GM19240 (cell line): Measurements from ENCODE around the gene HSBP1L1.

ENCODE experiments used
- DNase-seq: peaks from one replicate; pipeline ENCODE4 v3.0.0; 2011; ENCODE audit warnings: low spot score; ENCODE audit not compliant: insufficient read length

Gene HSBP1L1

DNA sequence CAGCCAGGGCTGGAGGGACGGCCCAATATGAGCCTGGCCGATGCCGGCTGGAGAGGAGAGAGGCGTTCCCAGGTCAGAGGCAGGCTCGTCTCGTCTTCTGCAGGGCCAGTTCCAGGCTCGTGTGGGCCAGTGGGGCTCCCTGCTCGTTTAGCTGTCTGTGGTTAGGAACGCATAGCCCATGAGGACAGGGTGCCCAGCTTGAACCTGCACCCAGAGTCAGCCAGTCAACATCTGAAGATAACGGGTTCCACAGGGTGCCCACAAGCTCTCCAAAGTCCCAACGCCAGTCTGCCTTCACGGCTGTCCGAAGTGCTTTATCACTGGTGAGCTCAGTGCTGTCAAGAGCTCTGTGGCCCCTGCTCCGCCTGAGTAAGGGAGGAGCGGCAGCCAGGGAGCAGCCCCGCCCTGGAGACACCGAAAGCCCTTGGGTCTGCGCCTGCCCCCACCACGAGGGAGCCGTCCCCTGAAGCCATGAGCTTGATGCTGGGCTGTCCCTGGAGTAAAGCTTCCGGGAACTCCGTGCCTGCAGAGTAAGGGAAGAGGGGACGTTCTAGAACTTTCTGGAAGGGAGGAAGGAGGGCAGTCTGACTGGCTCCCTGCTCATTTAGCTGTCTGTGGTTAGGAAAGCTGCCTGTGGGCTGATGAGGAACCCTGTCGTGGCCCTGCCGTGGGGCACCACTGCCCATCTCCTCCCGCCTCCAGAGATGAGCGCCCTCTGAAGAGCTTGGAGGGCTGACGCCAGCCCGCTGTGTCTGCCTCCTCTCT, 2.7 kb upstream of the HSBP1L1 start:
- DNase-seq: no peak

GRCh38 chr18:79962311-79962710, 2.1 kb upstream of the HSBP1L1 start:
- no peak for DNase-seq

- DNase-seq: no peak
Observed at GRCh38 chr18:79962835-79963657, 1.4 kb upstream of the HSBP1L1 start.

DNA sequence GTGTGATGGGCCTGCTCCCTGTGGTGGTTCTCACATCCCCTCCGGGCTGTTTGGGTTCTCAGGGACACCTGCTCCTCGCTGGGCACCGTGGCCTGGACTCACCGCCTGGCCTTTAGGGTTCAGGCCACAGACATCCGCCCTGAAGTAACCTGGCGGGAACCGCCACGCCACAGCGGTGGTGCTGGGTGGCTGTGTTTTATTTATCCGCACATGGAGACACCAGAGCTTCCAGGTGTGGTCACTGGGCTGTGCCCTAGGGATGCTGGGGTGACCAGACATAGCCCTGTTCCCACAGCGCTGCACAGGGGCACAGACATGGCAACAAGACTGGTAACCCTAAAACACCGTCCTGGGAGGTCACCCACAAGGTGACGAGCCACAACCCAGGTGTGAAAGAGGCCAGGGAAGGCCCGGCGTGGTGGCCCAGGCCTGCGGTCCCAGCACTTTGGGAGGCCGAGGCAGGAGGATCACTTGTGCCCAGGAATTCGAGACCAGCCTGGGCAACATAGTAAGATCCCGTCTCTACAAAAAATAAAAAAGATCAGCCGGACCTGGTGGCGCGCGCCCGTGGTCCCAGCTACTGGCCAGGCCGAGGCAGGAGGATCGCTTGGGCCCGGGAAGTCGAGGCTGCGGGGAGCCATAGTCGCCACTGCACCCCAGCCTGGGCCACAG, 649 bp upstream of the HSBP1L1 start:
- no peak for DNase-seq

GRCh38 chr18:79965119-79965902, 868 bp downstream of the HSBP1L1 start:
- DNase-seq: no peak

GRCh38 chr18:79970419-79971133, 6.1 kb downstream of the HSBP1L1 start:
- DNase-seq: no peak

DNA sequence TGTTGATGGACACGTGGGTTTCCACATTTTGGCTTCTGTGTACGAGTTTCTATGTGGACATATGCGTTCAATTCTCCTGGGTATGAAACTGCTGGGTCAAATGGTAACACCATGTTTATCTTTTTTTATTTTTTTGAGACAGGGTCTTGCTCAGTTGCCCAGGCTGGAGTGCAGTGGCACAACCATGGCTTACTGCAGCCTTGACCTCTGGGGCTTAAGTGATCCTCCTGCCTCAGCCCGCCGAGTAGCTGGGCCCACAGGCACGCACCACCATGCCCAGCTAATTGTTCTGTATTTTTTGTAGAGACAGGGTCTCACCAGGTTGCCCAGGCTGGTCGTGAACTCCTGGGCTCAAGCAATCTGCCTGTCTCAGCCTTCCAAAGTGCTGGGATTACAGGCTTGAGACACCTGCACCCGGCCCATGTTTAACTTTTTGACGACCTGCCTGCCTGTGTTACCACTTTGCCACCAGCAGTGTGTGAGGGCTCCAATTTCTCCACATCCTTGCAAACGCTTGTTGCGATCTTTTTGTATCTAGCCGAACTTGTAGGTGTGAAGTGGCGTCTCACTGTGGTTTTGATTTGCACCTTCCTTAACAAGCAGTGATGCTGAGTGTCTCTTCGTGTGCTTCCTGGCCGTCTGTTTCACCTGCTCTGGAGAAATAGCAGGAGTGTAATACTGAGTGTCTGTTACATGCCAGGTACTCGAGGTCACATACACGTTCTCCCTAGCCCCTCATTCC, 6.9 kb downstream of the HSBP1L1 start:
- DNase-seq: no peak

DNA sequence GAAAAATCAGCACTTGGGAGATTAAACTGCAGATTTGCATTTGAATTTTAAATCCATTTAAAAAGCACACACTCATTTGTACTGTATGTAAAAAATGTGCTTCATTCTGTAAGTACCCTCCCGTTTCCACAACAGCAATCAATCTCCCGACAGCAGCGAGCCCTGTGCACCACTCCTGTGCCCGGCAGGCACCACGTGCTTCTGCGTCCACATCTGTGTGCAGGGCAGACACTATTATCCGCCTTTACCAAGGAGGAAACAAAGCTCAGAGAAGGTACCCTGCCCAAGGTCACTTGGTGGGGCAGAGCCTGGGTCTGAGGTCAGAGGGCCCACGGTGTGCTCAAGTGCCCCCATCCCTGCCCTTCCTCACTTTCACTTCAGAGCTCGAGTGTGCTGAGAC, 7.5 kb downstream of the HSBP1L1 start:
- no peak for DNase-seq

GRCh38 chr18:79972720-79973119, 8.3 kb downstream of the HSBP1L1 start:
- no peak for DNase-seq

GRCh38 chr18:79973517-79973916, 9.1 kb downstream of the HSBP1L1 start:
- DNase-seq: no peak

- no peak for DNase-seq
Observed at GRCh38 chr18:79974025-79974654, 9.7 kb downstream of the HSBP1L1 start.

GRCh38 chr18:79975043-79975442, 10.6 kb downstream of the HSBP1L1 start:
- no peak for DNase-seq

DNA sequence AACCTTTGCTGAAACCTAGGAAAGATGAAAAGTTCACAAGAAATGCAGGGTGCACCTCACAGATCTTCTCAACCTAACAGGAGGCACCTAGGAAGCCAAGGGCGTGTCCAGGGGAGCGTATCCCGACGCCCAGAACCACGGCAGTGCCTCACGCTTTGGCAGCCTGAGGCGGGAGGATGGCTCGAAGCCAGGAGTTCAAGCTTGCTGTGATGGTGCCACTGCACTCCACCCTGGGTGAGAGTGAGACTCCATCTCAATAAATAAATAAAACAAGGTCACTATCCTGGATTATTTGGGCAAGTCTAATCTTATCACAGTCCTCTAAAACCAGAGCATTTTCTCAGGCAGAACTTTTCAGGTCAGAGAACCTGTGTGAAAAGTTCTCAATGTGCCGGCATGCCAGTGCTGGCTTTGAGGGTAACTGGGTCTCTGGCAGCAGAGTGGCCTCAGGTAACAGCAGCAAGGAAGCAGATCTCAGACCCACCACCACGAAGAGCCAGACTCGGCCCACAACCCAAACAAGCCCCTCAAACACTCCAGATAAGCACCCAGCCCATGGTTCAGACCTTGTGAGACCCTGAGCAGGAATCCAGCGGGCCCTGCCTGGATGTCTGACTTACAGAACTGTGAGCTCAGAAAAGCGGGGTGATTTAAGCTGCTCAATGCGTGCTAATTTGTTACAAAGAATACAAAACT, 11.7 kb downstream of the HSBP1L1 start:
- DNase-seq: no peak

DNA sequence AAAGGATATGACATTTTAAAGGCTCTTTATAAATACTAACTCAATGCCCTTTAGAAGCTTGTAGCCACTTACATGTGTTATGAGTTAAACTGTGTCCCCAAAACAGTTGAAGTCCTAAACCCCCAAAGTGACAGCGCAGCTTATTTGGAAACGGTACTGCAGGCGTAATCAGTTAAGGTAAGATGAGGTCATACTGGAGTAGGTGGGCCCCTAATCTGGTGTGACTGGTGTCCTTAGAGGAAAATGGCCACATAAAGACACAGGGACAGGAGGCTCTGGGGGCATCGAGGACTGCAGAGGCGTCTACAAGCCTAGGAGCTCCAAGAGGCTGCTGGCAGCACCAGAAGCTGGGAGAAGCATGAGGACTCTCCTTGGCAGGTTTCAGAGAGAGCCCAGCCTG, 15.4 kb downstream of the HSBP1L1 start:
- DNase-seq: no peak

GRCh38 chr18:79980585-79980984, 16.1 kb downstream of the HSBP1L1 start:
- no peak for DNase-seq

- DNase-seq: no peak
Observed at GRCh38 chr18:79982736-79983135, 18.3 kb downstream of the HSBP1L1 start.

GRCh38 chr18:79983253-79983652, 18.8 kb downstream of the HSBP1L1 start:
- DNase-seq: no peak

GRCh38 chr18:79983793-79984192, 19.4 kb downstream of the HSBP1L1 start:
- no peak for DNase-seq

DNA sequence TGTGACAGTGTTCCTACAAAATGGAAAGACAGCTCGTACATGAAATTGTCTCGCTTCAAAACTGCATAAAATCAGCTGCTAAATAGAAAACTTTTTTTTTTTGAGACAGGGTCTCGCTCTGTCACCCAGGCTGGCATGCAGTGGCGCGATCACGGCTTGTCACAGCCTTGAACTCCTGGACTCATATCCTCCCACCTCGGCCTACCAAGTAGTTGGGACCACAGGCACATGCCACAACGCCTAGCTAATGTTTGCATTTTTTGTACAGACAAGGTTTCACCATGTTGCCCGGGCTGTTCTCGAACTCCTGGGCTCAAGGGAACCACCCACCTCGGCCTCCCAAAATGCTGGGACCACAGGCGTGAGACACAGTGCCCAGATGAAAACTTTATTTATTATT, 20.7 kb downstream of the HSBP1L1 start:
- no peak for DNase-seq
